NCI-H524 treated with DMSO at 0.1 percent for 48 hours (cell line): ENCODE results near the gene NFKB1.
"Not testable (repeated sequence)": the region's sequence is repeated elsewhere in the genome, so short reads cannot be mapped to it uniquely, and the experiment has no call there.

Experiments used
- DNase-seq: peaks from one replicate; lab custom pipeline; 2025; lab: John Stamatoyannopoulos, UW

Gene NFKB1

DNA sequence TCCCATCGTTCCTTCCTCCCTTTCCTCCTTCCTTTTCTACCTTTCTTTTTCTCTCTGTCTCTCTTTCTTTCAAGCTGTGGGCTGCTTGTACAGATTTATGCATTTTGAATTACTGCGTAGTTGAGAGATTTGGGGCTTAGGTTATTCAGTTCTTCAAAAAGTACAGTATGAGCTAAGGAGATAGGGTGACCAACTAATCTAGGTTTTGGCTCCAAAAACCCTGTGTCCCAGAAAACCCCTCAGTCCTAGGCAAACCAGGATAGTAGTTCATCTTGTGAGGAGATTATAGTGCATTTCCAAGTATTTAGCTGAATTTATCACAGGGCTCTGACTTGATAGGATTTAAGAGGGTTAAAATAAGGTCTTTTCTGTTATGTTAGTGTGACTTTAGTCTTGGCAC, 64.5 kb downstream of the NFKB1 start:
- DNase-seq: no peak

DNA sequence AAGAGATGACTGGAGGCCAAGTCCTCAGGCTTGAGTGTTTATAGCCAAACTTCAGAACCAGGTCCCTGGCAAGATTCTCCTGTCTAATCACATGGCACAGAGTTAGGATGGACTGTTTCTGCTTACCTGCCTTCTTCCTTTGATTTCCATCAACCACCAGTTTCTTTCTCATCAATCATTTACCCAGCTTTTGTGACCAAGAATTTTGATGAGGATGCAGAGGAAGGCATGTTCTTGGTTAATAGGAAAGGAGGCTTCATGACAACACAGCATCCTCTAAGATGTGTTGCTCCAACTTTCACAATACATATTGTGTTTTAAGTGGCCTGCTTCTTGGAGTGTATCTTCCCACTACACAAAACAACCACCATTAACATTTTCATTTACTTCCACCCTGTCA, 65.3 kb downstream of the NFKB1 start:
- no peak for DNase-seq

DNA sequence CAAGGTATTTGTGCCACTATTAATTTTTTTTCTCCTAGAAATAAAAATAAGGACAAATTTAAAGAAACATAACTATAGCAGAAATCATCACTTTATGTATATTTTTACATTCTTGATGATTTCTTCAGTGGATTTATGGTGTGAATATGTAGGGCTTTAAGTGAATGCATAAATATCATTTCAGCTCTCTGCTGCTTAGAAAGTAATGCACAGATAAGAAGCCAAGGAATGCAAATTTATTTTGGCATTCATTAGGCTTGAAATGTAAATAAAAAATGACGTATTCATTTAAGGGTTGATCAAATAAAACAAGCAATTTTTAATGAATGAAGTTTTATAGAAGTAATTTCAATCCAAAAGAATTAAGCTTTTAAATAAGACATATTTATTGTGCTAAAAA, 66.3 kb downstream of the NFKB1 start:
- DNase-seq: no peak

DNA sequence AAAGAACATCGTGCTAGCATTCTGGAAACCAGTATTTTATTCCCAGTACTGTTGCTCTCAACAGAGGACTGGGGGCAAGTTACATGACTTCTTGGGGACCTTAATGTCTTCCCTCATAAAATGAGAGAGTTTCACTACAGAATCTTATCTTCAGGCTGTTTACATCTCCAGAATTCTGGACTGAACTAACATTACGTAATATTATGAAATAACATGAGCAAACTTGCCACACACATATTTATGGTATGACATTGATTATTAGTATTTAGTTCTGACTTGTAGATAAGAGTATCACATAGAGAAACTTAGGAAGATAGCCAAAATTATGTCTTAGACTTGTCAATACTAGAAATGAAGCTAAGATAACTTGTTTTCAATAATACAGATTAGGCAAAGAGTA, 68.0 kb downstream of the NFKB1 start:
- DNase-seq: no peak

DNA sequence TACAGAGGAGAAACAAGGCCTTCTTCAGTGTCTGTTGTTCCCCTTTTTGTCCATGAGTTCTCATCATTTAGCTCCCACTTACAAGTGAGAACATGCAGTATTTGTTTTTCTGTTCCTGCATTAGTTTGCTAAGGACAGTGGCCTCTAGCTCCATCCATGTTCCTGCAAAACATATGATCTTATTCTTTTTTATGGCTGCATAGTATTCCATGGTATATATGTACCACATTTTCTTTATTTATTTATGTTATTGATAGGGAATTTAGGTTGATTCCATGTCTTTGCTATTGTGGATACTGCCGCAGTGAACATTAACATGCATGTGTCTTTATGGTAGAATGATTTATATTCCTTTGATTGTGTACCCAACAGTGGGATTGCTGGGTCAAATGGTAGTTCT, 69.1 kb downstream of the NFKB1 start:
- not testable (repeated sequence) for DNase-seq

DNA sequence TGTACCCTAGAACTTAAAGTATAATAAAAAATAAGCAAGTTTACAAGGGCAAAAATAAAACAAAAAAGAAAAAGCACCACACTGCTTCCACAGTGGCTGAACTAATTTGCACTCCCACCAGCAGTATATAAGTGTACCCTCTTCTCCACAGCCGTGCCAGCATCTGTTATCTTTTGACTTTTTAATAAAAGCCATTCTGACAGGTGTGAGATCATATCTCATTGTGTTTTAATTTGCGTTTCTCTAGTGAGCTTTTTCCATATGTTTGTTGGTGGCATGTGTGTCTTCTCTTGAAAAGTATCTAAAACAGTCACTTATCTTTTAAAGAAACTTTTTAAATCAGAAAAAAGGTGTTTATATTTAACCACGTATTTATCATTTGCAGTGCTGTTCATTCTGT, 71.3 kb downstream of the NFKB1 start:
- no peak for DNase-seq

DNA sequence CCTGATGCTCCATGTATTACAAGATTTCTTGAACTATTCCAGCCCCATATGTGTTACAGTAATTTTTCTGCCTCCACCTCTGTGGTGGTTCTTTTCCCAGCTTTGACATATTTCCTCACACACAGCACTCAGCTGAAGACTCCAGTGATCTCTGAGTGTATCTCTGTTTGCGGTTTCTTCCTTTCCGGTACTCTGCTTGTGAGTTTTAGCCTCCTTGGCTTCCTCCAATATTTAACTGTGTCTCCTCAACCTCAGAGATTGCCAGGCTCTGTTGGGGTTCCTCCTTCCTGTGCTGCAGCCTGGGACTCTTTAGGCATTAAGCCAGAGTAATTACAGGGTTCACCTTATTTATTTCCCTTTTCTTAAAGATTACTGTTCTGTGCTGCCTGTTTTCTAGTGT, 73.2 kb downstream of the NFKB1 start:
- DNase-seq: no peak

DNA sequence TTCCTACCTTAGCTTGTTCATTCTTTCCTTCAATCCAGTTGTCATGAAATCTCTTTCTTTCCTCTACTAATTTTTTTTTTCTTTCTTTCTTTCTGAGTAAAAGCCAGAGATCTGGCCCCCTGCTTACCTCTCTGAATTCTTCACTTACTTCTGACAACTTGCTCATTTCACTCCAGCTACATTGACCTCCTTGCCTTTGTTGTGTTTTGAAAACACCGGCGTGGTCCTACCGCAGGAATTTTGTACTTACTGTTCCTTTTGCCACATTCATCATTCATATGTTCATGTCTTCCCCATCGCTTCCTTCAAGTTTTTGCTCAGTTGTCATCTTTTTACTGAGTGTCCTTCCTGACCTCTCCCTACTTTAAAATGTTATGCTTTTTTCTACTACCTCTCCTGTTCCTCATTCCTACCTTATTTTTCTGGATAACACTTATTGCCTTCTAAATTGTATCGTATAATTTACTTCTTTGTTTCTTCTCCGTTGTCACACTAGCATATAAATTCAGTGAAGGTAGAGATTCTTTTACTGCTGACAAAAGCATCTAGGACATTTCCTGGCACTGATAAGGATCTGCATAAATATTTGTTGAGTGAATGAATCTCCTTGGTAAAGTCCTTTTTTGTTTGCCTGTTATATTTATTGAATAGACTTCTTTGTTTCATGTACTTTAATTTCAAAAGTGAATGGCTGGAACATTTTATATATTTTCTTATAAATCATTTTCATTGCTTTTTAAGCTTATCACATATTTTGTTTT, 74.4 kb downstream of the NFKB1 start:
- no peak for DNase-seq

DNA sequence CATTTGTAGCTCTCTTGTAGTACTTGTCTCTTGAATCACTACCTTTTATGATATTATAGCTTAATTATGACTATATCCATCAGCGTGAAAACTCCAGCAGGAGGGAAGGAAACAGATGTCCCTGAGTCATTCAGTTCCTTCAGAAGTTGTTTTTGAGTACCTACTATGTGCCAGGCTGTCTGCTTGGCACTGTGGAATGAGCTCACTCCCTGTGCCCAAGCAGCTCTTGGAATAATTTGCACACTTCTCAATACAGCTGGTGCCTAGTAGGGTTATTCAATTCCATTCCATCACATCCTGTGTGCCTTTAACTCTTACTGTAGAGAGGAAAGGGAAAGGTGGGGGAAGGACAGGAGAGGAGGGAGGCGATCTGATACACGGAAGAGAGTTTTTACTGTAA, 77.1 kb downstream of the NFKB1 start:
- DNase-seq: no peak

DNA sequence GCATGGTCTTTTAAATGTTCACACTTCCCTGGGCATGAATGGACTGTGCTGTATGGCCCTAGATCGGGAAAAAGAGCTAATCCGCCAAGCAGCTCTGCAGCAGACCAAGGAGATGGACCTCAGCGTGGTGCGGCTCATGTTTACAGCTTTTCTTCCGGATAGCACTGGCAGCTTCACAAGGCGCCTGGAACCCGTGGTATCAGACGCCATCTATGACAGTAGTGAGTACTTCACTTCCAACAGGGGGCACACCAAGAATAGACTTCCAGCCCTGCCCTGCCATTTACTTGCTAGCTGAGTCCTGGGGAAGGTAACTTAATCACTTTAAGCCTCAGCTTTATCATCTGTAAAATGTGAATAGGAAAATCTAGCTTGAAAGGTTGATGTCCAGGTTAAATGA, 77.7 kb downstream of the NFKB1 start:
- DNase-seq: no peak

DNA sequence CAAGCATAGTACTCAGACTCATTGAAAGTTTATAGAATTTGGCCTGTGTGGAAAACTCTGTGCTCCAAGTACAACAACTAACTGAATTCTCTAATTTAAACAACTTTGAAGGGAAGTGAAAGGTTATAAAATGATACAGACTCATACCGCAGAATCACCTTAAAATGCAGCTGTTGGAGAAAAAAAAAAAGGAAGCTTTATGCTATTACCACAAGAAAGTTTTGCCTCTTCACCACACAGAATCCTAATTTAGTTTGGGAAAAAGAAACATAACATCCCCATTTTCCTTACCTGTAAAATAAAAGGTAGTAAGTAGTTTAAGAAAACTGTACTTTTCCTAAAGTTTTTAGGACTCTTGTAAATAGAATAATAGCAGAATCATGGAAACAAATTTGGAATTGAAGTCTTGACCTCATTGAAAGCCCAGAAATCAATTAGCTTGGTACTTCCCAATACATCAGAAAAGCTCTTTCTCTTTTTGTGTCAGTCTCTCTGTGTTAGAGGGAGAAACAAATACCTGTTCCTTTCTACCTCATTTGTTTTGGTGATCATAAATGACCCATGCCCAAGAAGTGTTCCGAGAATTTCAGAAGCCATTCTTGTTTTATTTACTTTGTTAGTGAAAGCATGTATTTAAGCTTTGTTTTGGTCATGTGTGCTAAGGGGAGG, 78.8 kb downstream of the NFKB1 start:
- DNase-seq: no peak

DNA sequence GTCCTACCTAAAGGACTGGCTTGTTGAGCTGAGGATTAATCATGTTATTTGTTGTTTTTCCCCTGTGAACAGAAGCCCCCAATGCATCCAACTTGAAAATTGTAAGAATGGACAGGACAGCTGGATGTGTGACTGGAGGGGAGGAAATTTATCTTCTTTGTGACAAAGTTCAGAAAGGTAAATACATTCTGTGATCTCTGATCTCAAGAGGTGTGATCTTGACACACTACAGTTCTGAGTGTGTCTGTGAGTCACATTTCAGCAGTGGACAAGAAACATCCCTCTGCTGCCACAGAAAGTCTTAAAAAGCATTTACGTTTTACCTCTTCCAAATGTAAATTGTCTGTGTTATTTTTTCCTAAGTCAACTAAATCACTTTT, 79.3 kb downstream of the NFKB1 start:
- DNase-seq: no peak

DNA sequence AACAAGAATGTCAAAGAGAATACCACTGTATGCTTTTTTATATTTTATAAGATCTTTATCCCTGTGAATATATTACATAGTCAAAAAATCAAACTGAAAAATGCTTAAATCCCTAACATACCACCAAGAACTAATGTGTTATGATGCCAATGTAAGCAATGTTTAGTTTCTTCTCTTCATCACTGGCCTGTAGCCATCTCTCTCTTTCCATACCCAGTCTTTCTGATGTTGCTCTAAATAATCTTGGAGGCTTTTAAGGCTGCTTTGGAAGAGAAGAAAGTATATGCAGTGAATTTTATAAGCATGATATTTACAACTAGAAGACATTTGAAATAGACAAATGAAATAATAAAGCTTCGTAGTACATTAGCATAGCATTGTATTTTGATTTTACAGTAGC, 82.9 kb downstream of the NFKB1 start:
- no peak for DNase-seq

DNA sequence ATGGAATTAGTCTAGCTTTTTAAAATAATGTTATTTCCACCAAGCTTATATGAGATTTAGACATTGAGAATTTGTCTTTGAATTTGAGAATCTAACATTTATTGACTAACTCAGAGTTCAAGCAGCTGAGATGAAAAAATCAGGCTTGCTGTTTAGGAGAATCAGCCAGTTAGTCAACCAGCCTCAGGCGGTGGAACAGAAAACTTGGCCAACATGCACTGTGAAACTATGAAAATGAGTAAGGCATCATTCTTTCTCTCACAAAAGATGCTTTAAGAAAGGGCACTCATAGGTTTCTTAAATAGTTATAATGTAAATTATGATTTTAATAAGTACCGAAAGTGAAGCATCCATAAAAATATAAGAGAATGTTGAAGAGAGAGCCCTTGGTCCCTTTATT, 84.2 kb downstream of the NFKB1 start:
- DNase-seq: no peak

DNA sequence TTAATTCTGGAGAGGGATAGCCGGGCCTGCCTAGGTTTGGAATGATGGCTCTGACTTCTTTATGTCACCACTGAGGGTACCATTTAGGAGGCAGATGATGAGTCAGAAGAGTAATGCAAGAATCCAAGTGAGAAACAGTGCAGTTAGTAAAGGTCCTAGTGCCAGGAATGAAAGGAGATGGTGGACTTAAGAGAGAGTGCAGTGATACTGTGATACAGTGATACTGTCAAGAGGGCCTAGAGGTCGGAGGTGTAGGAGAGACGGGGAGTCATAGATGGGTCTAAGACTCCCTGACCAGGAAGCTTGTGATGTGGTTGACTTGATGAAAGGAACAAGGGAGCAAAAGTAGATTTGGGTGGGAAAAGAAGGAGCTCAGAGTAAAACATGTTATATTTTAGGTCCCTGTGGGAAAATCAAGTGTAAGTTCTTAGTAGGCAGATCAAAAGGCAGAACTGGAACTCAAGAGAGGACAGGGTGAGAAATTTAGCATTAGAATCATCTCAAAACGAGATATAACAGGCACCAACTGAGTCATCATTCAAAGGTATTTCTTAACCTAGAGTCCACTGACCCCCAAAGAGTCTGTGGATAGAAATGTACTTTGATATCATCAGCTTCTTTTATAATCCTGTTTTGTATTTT, 85.0 kb downstream of the NFKB1 start:
- no peak for DNase-seq

DNA sequence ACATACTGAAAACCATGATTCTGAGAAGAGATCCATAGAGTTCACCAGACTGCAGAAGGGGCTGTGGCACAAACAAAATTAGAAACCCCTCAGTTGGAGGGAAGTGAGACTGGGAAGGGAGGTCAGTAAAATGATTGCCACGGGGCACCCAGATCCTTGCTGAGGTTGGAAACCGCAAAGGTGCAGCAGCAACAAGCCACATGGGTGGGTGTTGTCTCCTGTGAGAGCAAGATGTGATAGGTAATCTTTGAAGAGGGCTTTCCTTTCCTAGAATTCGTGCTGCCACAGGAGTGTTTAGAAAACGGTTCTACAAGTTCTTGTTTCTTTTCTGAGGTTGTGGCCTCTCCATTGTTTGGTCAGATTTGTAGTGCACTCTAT, 85.5 kb downstream of the NFKB1 start:
- no peak for DNase-seq

DNA sequence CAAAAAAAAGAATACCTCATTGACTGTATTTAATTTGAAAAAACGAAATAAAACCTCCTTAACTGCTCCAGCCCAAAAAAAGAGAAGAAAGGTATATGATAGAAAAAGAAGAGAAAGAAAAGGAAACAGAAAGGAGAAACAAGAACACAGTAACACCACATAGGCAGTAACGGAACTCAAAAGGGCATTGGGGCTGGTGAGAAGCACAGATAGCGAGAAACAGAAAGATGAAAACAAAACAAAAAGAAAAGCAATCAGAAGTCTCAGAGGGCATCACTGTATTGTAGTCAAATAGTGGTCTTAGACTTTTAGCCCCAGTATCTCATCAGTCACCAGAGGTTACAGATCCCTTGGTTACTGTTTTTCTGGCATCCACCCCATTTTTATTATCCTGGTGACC, 88.6 kb downstream of the NFKB1 start:
- DNase-seq: no peak

DNA sequence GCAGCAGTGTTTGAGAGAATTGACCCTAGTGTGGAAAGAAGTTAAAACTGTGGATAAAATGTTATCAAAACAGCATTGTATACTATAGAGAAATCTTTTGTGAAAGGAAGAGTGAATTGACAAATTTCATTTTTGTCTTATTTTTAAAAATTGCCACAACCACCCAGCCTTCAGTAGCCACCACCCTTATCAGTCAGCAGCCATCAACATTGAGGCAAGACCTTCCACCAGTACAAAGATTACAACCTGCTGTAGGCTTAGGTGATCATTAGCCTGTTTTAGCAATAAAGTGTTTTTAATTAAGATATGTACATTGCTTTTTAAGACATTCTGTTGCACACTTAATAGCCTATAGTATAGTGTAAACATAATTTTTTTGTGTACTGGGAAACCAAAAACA, 91.1 kb downstream of the NFKB1 start:
- DNase-seq: no peak

DNA sequence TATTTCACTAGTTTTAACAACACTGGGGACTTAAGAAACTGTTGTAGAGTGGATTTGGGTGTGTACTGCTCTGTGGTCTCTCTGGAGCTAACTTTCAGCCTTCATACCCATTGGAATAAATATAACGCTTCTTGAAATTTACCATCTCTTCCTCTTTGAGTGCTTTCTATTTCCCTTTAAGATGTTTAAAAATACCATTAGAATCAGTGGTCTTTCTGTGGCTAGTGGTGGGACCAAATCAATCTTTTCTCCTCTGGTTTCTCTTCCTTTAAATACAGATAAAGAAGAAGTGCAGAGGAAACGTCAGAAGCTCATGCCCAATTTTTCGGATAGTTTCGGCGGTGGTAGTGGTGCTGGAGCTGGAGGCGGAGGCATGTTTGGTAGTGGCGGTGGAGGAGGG, 92.0 kb downstream of the NFKB1 start:
- no peak for DNase-seq

DNA sequence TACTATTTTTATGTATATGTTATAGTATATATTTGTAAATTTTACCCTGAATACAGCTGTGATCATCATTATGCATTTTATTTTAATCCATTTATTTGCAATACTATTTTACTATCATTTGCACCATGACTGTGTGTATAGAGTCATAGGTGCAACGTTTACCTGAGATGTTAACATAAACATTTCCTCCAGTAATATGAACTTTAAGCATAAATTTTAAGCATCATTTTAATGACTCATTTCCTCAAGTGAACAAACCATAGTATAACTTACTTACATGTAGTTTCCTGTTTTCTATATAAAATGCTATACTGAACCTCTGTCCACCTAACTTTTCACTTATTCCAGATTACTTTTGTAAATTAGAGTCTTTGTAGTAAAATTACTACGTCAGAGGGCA, 92.8 kb downstream of the NFKB1 start:
- no peak for DNase-seq

DNA sequence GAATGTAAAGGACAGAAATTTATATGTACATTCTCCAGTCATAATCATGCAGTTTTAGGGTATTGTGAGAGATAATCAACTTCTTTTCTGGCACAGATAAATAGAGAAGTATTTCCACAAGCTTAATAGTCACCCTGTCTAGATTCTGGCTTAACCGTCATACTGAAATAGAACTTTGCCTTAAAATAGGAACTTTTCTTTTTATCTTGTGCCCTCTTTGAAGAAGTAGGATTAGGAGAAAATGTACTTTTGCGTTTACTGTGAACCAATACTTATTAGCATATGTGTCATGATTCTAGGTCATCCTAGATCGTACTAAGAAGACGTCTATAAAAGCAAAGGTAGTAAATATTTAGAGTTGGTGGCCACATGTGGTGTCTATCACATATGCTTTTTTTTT, 95.4 kb downstream of the NFKB1 start:
- no peak for DNase-seq

DNA sequence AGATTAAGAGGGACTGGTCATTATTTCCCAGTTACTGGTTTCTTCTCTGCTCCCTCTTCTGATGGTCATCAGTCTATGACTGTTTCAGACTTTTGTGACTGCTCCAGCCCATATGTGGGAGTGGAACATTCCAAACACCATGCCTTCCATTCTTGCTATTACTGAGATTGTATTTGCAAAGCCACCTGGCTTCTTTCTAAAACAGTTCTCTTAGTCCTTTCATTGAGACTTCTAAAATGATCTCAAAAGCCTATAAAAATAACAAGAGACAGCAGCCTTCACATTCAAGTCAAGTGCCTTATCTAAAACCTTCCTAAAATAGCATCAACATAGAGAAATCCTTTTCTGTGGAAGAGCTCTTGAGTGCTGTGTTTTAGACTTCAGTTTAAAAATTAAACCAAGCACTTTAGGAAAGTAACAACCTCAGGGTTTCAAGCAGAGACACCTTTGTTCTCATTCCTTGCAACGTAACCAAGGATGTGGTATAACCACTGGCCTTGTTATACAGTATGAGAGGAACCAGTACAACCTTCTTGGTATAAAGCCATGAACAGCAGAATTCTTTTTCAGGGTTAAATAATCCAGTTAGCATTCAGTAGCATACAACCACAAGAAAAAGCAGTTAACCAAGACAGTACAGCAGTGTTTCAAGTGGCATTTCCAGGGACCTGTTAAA, 97.1 kb downstream of the NFKB1 start:
- DNase-seq: no peak

DNA sequence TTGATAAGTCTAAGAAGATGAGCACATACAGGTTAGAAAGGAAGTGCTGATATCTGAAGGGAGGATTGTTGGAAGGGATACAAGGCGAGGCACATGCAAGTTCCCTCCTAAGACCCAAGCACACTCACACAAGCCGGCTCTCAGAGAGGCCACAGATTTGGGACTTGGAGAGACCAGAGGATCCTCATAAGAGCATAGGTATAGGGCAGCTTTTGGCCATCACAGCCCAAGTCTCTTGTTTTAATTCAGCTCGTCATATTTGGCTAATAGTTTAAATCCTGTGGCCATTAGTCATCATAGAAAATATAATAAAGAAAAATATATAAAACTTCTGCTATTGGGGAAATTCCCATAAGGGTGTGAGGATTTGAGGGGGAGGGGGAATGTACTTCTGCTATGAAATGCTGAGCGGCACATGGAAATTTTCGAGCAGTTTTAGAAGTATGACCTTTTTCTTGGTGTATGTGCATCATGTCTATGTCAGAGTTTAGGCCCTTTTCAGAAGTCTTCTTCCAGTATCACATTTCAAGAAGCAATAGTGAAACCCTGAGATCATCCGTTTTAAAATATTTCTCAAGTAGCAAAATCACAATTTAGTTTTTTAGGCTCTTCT, 97.7 kb downstream of the NFKB1 start:
- no peak for DNase-seq
